MM.1S (cell line): ENCODE data around the gene CDH6.

ENCODE experiments used
- DNase-seq: peaks from one replicate; pipeline ENCODE4 v3.0.0-alpha.2; 2015
- H2AFZ ChIP-seq: fragments of 300-600 bp; sonication (generic); 2 replicates; pipeline ENCODE4 v1.6.0; 2016; ENCODE audit warnings: antibody characterized with exemption, low read length
- H3F3A ChIP-seq: fragments of 300-600 bp; sonication (generic); 2 replicates; pipeline ENCODE4 v1.6.1; 2016; ENCODE audit warnings: mild to moderate bottlenecking, antibody characterized with exemption, low read length, moderate library complexity, mixed read lengths; ENCODE audit not compliant: insufficient read depth
- H3K27ac ChIP-seq: fragments of 300-600 bp; sonication (generic); 2 replicates; pipeline ENCODE4 v1.5.1; 2016; ENCODE audit warnings: mild to moderate bottlenecking, low read length
- H3K27me3 ChIP-seq: fragments of 300-600 bp; sonication (generic); replicated peaks from 2 replicates; pipeline ENCODE4 v1.6.0; 2016; ENCODE audit warnings: low read length; ENCODE audit not compliant: insufficient read depth
- H3K36me3 ChIP-seq: fragments of 300-600 bp; sonication (generic); replicated peaks from 2 replicates; pipeline ENCODE4 v1.6.1; 2016; ENCODE audit warnings: mild to moderate bottlenecking, low read length, mixed read lengths; ENCODE audit not compliant: insufficient read depth
- H3K4me1 ChIP-seq: fragments of 300-600 bp; sonication (generic); 2 replicates; pipeline ENCODE4 v1.6.1; 2016; ENCODE audit warnings: low read length, mixed read lengths
- H3K4me2 ChIP-seq: fragments of 300-600 bp; sonication (generic); 2 replicates; pipeline ENCODE4 v1.6.0; 2016; ENCODE audit warnings: low read depth, low read length
- H3K4me3 ChIP-seq: fragments of 300-600 bp; sonication (generic); 2 replicates; pipeline ENCODE4 v1.5.1; 2016; ENCODE audit warnings: low read length, mixed read lengths
- H3K79me2 ChIP-seq: fragments of 300-600 bp; sonication (generic); 2 replicates; pipeline ENCODE4 v1.6.1; 2016; ENCODE audit warnings: mixed run types, low read length, mixed read lengths
- H3K9ac ChIP-seq: fragments of 300-600 bp; sonication (generic); 2 replicates; pipeline ENCODE4 v1.6.1; 2016; ENCODE audit warnings: low read length, mixed read lengths
- H3K9me2 ChIP-seq: fragments of 300-600 bp; sonication (generic); replicated peaks from 2 replicates; pipeline ENCODE4 v1.6.1; 2016; ENCODE audit warnings: mild to moderate bottlenecking, low read length, mixed read lengths; ENCODE audit not compliant: insufficient read depth
- H3K9me3 ChIP-seq: fragments of 300-600 bp; sonication (generic); replicated peaks from 2 replicates; pipeline ENCODE4 v1.6.1; 2016; ENCODE audit warnings: mild to moderate bottlenecking, low read length, mixed read lengths; ENCODE audit not compliant: insufficient read depth
- H4K20me1 ChIP-seq: fragments of 300-600 bp; sonication (generic); 2 replicates; pipeline ENCODE4 v1.6.1; 2016; ENCODE audit warnings: mild to moderate bottlenecking, low read length, moderate library complexity, mixed read lengths; ENCODE audit not compliant: insufficient read depth
- CTCF ChIP-seq: fragments of 300-600 bp; sonication (generic); IDR thresholded peaks from 2 replicates; pipeline ENCODE4 v1.5.1; 2016; ENCODE audit warnings: antibody characterized with exemption, low read length, mixed read lengths
- EZH2 ChIP-seq: fragments of 300-600 bp; sonication (generic); optimal IDR thresholded peaks from 2 replicates; pipeline ENCODE3; 2017; ENCODE audit warnings: low read depth, mild to moderate bottlenecking, antibody characterized with exemption, low read length, mixed read lengths
- EZH2phosphoT487 ChIP-seq: fragments of 300-600 bp; sonication (generic); IDR thresholded peaks from 2 replicates; pipeline ENCODE4 v1.6.1; 2018; ENCODE audit warnings: antibody characterized with exemption, low read length

CDH6 gene

GRCh38 chr5:31213705-31214121 lies 20.2 kb downstream of the CDH6 start:
- no peaks in the 10 kb centered on the region for H3K9me2 ChIP-seq
- H4K20me1 ChIP-seq, result no peaks in the 10 kb centered on the region
- no peaks in the 10 kb centered on the region for H3K27me3 ChIP-seq
- H3F3A ChIP-seq, result no peaks in the 10 kb centered on the region
- no peak for DNase-seq
- H3K36me3 ChIP-seq, result no peaks in the 10 kb centered on the region
- H2AFZ ChIP-seq, result no peak overlapping the region
- no peak overlapping the region for H3K4me2 ChIP-seq
- no peaks in the 10 kb centered on the region for H3K79me2 ChIP-seq
- H3K9ac ChIP-seq, result no peak overlapping the region
- H3K27ac ChIP-seq, result no peak overlapping the region
- no peak for TF ChIP-seq EZH2
- H3K4me1 ChIP-seq, result no peaks in the 10 kb centered on the region
- no peak overlapping the region for H3K4me3 ChIP-seq
- no peaks in the 10 kb centered on the region for H3K9me3 ChIP-seq

- H3K4me2 ChIP-seq, result no peak overlapping the region
- no peak overlapping the region for H2AFZ ChIP-seq
- H3K9me3 ChIP-seq, result no peaks in the 10 kb centered on the region
- H3K9me2 ChIP-seq, result no peaks in the 10 kb centered on the region
- no peaks in the 10 kb centered on the region for H3K79me2 ChIP-seq
- DNase-seq, result no peak
- H4K20me1 ChIP-seq, result no peaks in the 10 kb centered on the region
- H3K4me1 ChIP-seq, result no peaks in the 10 kb centered on the region
- TF ChIP-seq EZH2phosphoT487 (no peak), CTCF (no peak), EZH2 (no peak)
- no peaks in the 10 kb centered on the region for H3K36me3 ChIP-seq
- H3F3A ChIP-seq, result no peaks in the 10 kb centered on the region
- H3K27ac ChIP-seq, result no peak overlapping the region
- no peaks in the 10 kb centered on the region for H3K27me3 ChIP-seq
- H3K9ac ChIP-seq, result no peak overlapping the region
- H3K4me3 ChIP-seq, result no peak overlapping the region
Observed at GRCh38 chr5:31214229-31214628, 20.7 kb downstream of the CDH6 start.

GRCh38 chr5:31215236-31215635 lies 21.8 kb downstream of the CDH6 start:
- Histone ChIP-seq H3K4me3 (no peak overlapping the region), H3K9me3 (no peaks in the 10 kb centered on the region), H3K27ac (no peak overlapping the region), H2AFZ (no peak overlapping the region), H3K79me2 (no peaks in the 10 kb centered on the region), H3K4me1 (no peaks in the 10 kb centered on the region), H3K27me3 (no peaks in the 10 kb centered on the region), H3F3A (no peaks in the 10 kb centered on the region), H3K4me2 (no peak overlapping the region), H3K36me3 (no peaks in the 10 kb centered on the region), H3K9me2 (no peaks in the 10 kb centered on the region), H3K9ac (no peak overlapping the region), H4K20me1 (no peaks in the 10 kb centered on the region)
- DNase-seq, result no peak
- no peak for TF ChIP-seq EZH2phosphoT487
- TF ChIP-seq EZH2, result no peak
- no peak for TF ChIP-seq CTCF

- no peaks in the 10 kb centered on the region for H3K79me2 ChIP-seq
- no peak overlapping the region for H3K4me2 ChIP-seq
- H4K20me1 ChIP-seq, result no peaks in the 10 kb centered on the region
- H2AFZ ChIP-seq, result no peak overlapping the region
- no peak overlapping the region for H3K4me3 ChIP-seq
- no peaks in the 10 kb centered on the region for H3K9me2 ChIP-seq
- no peak for TF ChIP-seq EZH2phosphoT487
- H3K27me3 ChIP-seq, result no peaks in the 10 kb centered on the region
- H3K9me3 ChIP-seq, result no peaks in the 10 kb centered on the region
- H3K36me3 ChIP-seq, result no peaks in the 10 kb centered on the region
- no peak for DNase-seq
- H3F3A ChIP-seq, result no peaks in the 10 kb centered on the region
- no peak overlapping the region for H3K9ac ChIP-seq
- H3K4me1 ChIP-seq, result no peaks in the 10 kb centered on the region
- H3K27ac ChIP-seq, result no peak overlapping the region
Observed at GRCh38 chr5:31217446-31217845, 24.0 kb downstream of the CDH6 start.
